ENCODE measurements around the gene MAGEA3.
"Not testable (repeated sequence)": the region's sequence is repeated elsewhere in the genome, so short reads cannot be mapped to it uniquely, and the experiment has no call there.

The MAGEA3 gene

GRCh38 chrX:152736528-152736927 lies 37.9 kb downstream of the MAGEA3 start:
- FAIRE-seq: not testable (repeated sequence)

DNA sequence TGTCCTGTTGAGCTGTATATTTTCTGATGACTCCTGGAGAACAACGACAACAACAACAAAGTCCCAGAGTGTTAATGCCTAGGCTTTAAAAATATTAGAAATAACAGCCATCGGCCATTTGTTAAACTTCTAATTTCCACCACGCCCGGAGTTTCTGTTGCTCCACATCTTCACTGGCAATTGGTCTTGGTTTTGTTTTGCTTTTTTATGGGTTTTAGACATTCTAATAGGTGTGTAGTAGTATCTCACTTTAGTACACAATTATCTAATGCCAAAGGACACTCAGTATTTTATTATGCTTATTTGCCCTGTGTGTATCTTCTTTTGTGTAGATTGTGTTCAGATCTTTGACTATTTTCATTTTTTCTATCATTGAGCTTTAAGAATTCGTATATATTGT lies 40.0 kb downstream of the MAGEA3 start:
- no peak for FAIRE-seq

All from islet of Langerhans (tissue), 1 donor.